ENCODE measurements around the gene ZNF329.

DNA sequence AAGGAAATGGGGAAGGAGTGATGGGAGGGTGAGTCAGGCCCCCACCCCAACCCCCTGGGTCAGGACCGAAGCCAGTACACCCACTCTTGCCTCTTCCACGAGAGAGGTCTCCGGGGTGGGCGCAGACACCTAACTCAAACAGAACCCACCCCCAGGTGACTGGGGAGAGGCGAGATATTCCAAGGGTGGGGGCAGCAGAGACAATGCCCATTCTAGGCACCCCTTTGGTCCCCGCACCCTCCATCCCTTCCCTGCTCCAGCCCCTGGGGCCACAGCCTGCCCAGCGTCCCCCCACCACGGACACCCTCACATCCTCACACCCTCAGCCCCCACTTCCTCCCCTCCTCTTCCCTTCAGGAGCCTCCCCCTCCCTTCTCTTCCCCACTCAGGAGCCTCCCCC lies 53.2 kb downstream of the ZNF329 start:
- no peak for TF ChIP-seq CTCF (conservative IDR thresholded peaks at IDR 0.05; ENCODE audit: low read depth, low read length)
- no peak for TF ChIP-seq EZH2 (IDR thresholded peaks at IDR 0.05; ENCODE audit: low read length, unreplicated experiment)
- no peak for TF ChIP-seq EZH2phosphoT487 (IDR thresholded peaks at IDR 0.05; ENCODE audit: borderline replicate concordance, low read length)

Measured in PC-3 (cell line).